Mesenteric fat pad (tissue), 1 donor: ENCODE measurements around the gene TACC2. TPM values are rescaled to one million over a fixed set of nuclear protein-coding genes. Genes with fewer than 3 reads are reported as not detected.
"Not testable (repeated sequence)": the region's sequence is repeated elsewhere in the genome, so short reads cannot be mapped to it uniquely, and the experiment has no call there.

Source experiments
- DNase-seq: peaks from one replicate; pipeline ENCODE4 v3.0.0-alpha.2; 2020; ENCODE audit warnings: low spot score
- total RNA-seq: library from RNA; stranded (reverse); fragmentation: NEBNext Ultra II Directional; extraction: Animal tissue kit (Norgen Biotek cat#: 25700); gene quantifications from one replicate; pipeline ENCODE4 v1.2.1, GENCODE V29; 2021
- donor health status: DM: yes; HTN: yes; CAD: no.

The TACC2 gene
- total RNA-seq, 1 donor from 2014 or later = 31.0 TPM

- no peak for DNase-seq
Observed at GRCh38 chr10:122188706-122189105, 199.7 kb downstream of the TACC2 start.

GRCh38 chr10:122189185-122189584, 200.2 kb downstream of the TACC2 start:
- no peak for DNase-seq

- DNase-seq = no peak
Observed at GRCh38 chr10:122190176-122190943, 201.4 kb downstream of the TACC2 start.

- DNase-seq = no peak
Observed at GRCh38 chr10:122191936-122192541, 203.1 kb downstream of the TACC2 start.

- DNase-seq = no peak
Observed at GRCh38 chr10:122194251-122194650, 205.3 kb downstream of the TACC2 start.

- no peak for DNase-seq
Observed at GRCh38 chr10:122196218-122196617, 207.3 kb downstream of the TACC2 start.

- DNase-seq = no peak
Observed at GRCh38 chr10:122197611-122198222, 208.8 kb downstream of the TACC2 start.

GRCh38 chr10:122198631-122199030, 209.7 kb downstream of the TACC2 start:
- no peak for DNase-seq

GRCh38 chr10:122199070-122199469, 210.1 kb downstream of the TACC2 start:
- no peak for DNase-seq

- DNase-seq = no peak
Observed at GRCh38 chr10:122199689-122200088, 210.7 kb downstream of the TACC2 start.

GRCh38 chr10:122201401-122201800, 212.4 kb downstream of the TACC2 start:
- DNase-seq = no peak

GRCh38 chr10:122203180-122203579, 214.2 kb downstream of the TACC2 start:
- DNase-seq = not testable (repeated sequence)

GRCh38 chr10:122204691-122205489, 215.9 kb downstream of the TACC2 start:
- DNase-seq = no peak

GRCh38 chr10:122206471-122207065, 217.6 kb downstream of the TACC2 start:
- DNase-seq = no peak

GRCh38 chr10:122207163-122207562, 218.2 kb downstream of the TACC2 start:
- DNase-seq = no peak

- no peak for DNase-seq
Observed at GRCh38 chr10:122207596-122207995, 218.6 kb downstream of the TACC2 start.

- DNase-seq = no peak
Observed at GRCh38 chr10:122208571-122209430, 219.8 kb downstream of the TACC2 start.

GRCh38 chr10:122210481-122211265, 221.7 kb downstream of the TACC2 start:
- no peak for DNase-seq

- no peak for DNase-seq
Observed at GRCh38 chr10:122213364-122213763, 224.4 kb downstream of the TACC2 start.
